Measurements from ENCODE around the gene KCNK1.

GRCh38 chr1:233689748-233690254, 75.9 kb downstream of the KCNK1 start:
- TF ChIP-seq CTCF (IDR thresholded peaks at IDR 0.05) = no peak
- no peak for TF ChIP-seq POLR2A (IDR thresholded peaks at IDR 0.05)
- no peak for TF ChIP-seq EP300 (IDR thresholded peaks at IDR 0.05; ENCODE audit: low read depth)
